Hepatocyte (in vitro differentiated cells): Measurements from ENCODE around the gene SSBP2.

Experiments
- EZH2 ChIP-seq: fragments of 200-600 bp; sonication (generic); IDR thresholded peaks from 2 replicates; pipeline ENCODE4 v1.6.1; 2016; ENCODE audit warnings: antibody characterized with exemption, mild to moderate bottlenecking, borderline replicate concordance
- TF ChIP-seq, protein P1 (sequence below): fragments of 200-600 bp; sonication (generic); IDR thresholded peaks from 2 replicates; pipeline ENCODE4 v1.5.1; 2016; ENCODE audit warnings: antibody characterized with exemption, mild to moderate bottlenecking; ENCODE audit not compliant: poor library complexity

GRCh38 chr5:81428446-81428845 lies 322.5 kb downstream of the SSBP2 start:
- no peak for TF ChIP-seq EZH2
- TF ChIP-seq, protein P1, sequence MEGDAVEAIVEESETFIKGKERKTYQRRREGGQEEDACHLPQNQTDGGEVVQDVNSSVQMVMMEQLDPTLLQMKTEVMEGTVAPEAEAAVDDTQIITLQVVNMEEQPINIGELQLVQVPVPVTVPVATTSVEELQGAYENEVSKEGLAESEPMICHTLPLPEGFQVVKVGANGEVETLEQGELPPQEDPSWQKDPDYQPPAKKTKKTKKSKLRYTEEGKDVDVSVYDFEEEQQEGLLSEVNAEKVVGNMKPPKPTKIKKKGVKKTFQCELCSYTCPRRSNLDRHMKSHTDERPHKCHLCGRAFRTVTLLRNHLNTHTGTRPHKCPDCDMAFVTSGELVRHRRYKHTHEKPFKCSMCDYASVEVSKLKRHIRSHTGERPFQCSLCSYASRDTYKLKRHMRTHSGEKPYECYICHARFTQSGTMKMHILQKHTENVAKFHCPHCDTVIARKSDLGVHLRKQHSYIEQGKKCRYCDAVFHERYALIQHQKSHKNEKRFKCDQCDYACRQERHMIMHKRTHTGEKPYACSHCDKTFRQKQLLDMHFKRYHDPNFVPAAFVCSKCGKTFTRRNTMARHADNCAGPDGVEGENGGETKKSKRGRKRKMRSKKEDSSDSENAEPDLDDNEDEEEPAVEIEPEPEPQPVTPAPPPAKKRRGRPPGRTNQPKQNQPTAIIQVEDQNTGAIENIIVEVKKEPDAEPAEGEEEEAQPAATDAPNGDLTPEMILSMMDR = no peak
